HG03432 (cell line): ENCODE measurements around the gene YWHAQ.
A peak's percentile ranks its signal among the peaks of the same experiment; 100 is the strongest.
"Not testable (repeated sequence)": the region's sequence is repeated elsewhere in the genome, so short reads cannot be mapped to it uniquely, and the experiment has no call there.

Experiments used
- ATAC-seq: cut with Tn5 transposase; IDR thresholded peaks from one replicate; pipeline ENCODE4 v1.9.1; 2021; ENCODE audit warnings: mild to moderate bottlenecking, moderate library complexity; ENCODE audit not compliant: unreplicated experiment

YWHAQ gene

GRCh38 chr2:9595746-9596145 lies 35.1 kb downstream of the YWHAQ start:
- no peak for ATAC-seq

DNA sequence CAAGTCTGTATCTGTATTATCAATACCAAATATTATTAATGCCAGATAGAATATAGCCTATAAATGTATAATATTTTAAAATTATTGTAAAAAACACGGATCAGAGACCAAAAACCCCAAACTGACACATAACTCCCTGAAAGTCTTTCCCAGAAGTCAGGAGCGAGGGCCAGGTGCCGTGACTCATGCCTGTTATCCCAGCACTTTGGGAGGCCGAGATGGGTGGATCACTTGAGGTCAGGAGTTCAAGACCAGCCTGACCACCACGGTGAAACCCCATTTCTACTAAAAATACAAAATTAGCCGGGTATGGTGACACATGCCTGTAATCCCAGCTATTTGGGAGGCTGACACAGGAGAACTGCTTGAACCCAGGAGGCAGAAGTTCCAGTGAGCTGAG lies 35.5 kb downstream of the YWHAQ start:
- ATAC-seq = not testable (repeated sequence)

GRCh38 chr2:9594366-9595054 lies 36.3 kb downstream of the YWHAQ start:
- no peak for ATAC-seq

- ATAC-seq = no peak
Observed at GRCh38 chr2:9593925-9594324, 36.9 kb downstream of the YWHAQ start.

DNA sequence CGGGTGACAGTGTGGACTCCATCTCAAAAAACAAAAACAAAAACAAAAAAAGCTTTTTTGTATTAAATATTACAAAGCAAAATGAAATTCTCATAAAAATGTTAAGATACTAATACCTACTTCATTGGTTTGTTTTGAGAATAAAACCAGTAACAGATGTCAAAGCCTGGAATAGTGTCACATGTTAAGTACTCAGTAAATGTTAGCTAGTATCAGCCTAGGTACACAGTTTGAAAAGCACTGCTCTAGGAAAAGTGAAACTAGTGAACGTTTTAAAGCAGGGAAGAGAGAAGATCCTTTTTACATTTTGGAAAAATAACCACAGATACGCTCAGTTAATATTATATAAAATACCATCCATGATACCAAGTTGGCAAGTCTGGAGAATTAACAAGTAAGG lies 38.1 kb downstream of the YWHAQ start:
- ATAC-seq = no peak

- no peak for ATAC-seq
Observed at GRCh38 chr2:9590641-9591040, 40.2 kb downstream of the YWHAQ start.

- ATAC-seq = no peak
Observed at GRCh38 chr2:9586465-9586864, 44.3 kb downstream of the YWHAQ start.

- no peak for ATAC-seq
Observed at GRCh38 chr2:9585486-9585885, 45.3 kb downstream of the YWHAQ start.

GRCh38 chr2:9584902-9585301 lies 45.9 kb downstream of the YWHAQ start:
- ATAC-seq = not testable (repeated sequence)

DNA sequence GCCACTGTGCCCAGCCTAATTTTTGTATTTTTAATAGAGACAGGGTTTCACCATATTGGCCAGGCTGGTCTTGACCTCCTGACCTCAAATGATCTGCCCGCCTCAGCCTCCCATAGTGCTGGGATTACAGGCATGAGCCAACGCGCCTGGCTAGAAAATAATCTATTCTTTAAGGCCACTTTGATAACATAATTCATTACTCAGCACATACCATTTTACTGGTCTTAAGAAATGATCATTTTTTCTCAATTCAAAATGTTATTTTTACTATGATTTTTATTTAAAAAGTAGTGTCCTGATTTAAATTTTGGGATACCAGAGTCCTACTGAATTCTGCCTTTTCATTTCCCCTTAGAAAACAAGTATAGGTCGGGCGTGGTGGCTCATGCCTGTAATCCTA lies 48.2 kb downstream of the YWHAQ start:
- ATAC-seq = no peak

DNA sequence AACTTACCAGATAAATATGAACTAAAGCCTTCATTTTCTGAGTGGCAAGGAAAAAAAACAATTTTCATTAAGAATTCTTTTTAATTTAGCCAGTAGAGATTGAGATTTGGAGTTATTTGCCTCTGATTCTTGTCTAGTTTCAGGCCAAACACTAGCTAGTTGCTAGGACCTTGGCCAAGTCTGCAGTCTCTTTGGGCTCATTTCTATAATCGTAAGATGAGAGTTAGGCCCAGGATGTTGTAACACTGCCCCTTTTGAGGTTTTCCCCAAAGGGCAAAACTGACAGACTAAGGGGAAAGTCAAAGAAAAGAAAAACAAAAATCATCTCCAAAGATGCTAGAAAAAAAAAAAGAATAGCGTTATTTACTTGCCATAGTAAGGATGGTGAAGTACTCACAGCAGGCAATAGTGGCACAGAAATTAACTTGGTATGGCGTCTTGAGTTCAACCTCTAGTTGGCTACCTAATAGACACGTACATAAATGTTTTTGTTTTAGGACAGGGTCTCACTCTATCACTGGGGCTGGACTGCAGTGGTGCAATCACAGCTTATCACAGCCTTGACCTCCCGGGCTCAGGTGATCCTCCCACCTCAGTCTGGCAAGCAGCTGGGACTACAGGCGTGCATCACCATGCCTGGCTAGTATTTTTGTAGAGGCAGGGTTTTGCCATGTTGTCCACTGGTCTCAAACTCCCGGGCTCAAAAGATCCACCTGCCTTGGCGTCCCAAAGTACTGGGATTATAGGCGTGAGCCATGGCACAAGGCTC lies 52.1 kb downstream of the YWHAQ start:
- no peak for ATAC-seq

DNA sequence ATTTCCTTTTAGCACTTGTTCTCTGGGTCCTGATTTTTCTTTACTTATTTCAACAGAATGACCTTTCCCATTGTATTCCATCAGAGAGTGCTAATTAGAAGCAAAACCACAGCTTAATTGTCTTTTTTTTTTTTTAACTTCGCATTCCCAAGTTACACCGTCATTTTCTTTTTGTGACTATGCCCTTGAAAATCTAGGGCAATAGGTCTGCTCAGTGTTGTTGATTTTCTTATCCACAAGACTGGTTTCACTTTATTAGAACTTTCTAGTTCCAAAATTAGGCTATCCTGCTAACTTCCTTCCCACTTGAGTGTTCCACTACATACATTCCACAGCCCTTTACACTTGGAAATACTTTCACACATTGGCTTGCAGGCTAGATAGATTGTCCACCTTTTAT lies 56.5 kb downstream of the YWHAQ start:
- ATAC-seq = no peak

DNA sequence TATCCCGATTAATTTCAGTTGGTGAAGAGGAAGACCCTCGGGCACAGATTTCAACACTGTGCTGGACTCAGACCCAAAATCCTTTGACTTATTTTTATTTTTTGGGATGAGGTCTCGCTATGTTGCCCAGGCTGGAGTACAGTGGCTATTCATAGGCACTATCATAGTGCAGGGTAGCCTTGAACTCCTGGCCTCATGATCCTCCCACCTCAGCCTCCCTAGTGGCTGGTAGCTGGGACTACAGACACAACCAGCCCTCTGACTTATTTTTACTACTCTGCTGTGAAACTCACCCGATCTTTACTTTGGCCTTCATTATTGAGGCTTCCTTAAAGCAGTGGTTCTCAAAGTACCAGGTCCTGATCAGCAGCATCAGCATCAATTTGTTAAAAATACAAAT lies 57.0 kb downstream of the YWHAQ start:
- no peak for ATAC-seq

DNA sequence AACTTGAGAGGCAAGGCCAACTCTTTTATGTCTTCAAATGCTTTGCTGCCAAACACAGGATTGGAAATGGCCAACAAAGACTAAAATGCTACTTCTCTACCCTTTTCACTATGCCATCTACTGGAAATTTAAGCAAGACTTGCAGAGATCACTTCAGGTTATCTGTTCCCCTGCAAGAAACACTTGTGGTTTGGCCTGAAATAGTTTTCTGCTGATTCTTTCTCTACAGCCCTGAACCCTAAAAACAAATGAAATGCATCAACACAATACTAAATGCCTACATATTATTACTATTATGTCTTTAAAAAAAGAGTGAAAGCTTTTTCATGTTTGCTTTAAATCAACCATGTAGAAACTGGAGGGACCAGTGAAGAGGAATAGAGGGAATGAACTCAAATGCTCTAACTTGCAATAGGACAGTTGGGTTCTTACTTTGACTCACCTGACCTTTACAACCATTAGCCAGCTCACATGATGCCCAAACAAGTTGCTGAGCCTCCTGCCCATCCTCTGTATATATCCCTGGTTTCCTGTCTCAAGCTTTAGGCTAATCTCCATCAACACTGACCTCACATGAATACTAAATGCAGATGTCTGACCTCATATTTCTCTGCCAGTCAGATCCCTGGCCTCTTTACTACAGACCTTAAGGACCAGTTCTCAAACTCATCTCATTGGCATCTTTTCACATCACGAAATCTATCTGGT lies 57.6 kb downstream of the YWHAQ start:
- ATAC-seq = no peak

GRCh38 chr2:9570182-9571060 lies 60.4 kb downstream of the YWHAQ start:
- ATAC-seq = no peak

DNA sequence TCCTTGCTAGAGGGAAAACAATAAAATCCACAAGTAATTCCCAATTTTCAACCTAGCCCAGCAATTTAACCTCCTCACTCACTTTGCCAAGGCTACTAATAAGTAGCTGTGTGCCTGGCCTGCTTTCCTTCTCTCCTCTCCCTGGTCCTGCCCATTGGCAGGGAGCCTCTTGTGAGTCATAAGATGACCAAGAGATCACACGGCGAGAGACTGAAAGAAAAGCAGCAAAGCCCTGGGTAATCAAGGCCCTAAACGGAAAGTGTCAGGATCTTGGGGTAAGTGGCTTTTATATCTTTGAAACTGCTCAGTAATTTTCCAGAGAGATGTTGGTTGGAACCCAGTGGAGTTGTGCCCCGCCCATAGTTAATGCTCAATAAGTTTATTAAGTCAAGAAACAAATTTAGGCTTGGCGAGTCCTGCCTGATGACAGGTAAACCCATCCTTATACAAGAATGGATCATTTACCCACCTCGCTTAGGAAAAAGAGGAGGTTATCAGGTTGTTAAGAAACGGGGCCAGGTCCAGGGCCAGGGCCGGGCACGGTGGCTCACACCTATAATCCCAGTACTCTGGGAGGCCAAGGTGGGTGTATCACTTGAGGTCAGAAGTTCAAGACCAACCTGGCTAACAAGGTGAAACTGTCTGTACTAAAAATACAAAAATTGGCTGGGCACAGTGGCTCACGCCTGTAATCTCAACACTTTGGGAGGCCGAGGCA lies 65.2 kb downstream of the YWHAQ start:
- no peak for ATAC-seq

- no peak for ATAC-seq
Observed at GRCh38 chr2:9560628-9561027, 70.2 kb downstream of the YWHAQ start.

- ATAC-seq = no peak
Observed at GRCh38 chr2:9558948-9559381, 71.8 kb downstream of the YWHAQ start.

- peak; percentile 32 for ATAC-seq
Observed at GRCh38 chr2:9556121-9556743, 74.6 kb downstream of the YWHAQ start.
